Thyroid gland (tissue), 4 donors: ENCODE data around the gene MAF. TPM values are rescaled to one million over a fixed set of nuclear protein-coding genes. Genes with fewer than 3 reads are reported as not detected.

ENCODE experiments used
- DNase-seq, 2 donors: peaks; one replicate each; pipeline ENCODE4 v3.0.0-alpha.2; 2019
- H3K27ac ChIP-seq, 3 donors: fragments of 200-600 bp; sonication (generic); 1 replicate in 2 of 3; 2 replicates in 1 of 3; pipeline ENCODE4 v1.5.1; 2016 to 2019; ENCODE audit warnings: mild to moderate bottlenecking in 1 of 3, moderate library complexity in 1 of 3
- H3K27me3 ChIP-seq: fragments of 200-600 bp; sonication (generic); one replicate; pipeline ENCODE4 v1.5.1; 2019
- H3K36me3 ChIP-seq, 2 donors: fragments of 200-600 bp; sonication (generic); one replicate each; pipeline ENCODE4 v1.5.1; 2016 to 2019
- H3K4me1 ChIP-seq, 2 donors: fragments of 200-600 bp; sonication (generic); one replicate each; pipeline ENCODE4 v1.5.1; 2017 to 2019
- H3K4me3 ChIP-seq, 3 donors: fragments of 200-600 bp; sonication (generic); replicated peaks in 1 of 3; 1 replicate in 2 of 3; 2 replicates in 1 of 3; pipeline ENCODE4 v1.5.1; 2016; ENCODE audit warnings: mild to moderate bottlenecking in 1 of 3
- H3K9me3 ChIP-seq: fragments of 200-600 bp; sonication (generic); one replicate; pipeline ENCODE4 v1.5.1; 2017
- CTCF ChIP-seq, 6 experiments: fragments of 200-600 bp in 3 of 6; fragments of 450-650 bp in 3 of 6; sonication (generic) in 3 of 6; IDR thresholded peaks; one replicate each; pipeline ENCODE4 v1.5.1; 2016 to 2019; ENCODE audit warnings: antibody characterized with exemption in 6 of 6, mild to moderate bottlenecking in 2 of 6, inconsistent platforms in 1 of 6, moderate library complexity in 1 of 6
- POLR2A ChIP-seq, 2 donors: fragments of 450-650 bp; IDR thresholded peaks; one replicate each; pipeline ENCODE4 v1.6.1; 2017; ENCODE audit warnings: antibody characterized with exemption in 2 of 2, mild to moderate bottlenecking in 2 of 2, moderate library complexity in 1 of 2
- WGBS, 2 donors: methylation state at CpG; one replicate each; pipeline ENCODE4 v1.1.5; 2017; 5-methylcytosine and 5-hydroxymethylcytosine counted together
- intact Hi-C: fragments of 100-400 bp; cut with DNase I; formaldehyde crosslinking; loops from one replicate; pipeline ENCODE4 v1.15.1; 2023
- total RNA-seq, 4 donors: library from RNA; depleted of rRNA; stranded (reverse); fragments of >200 nt; gene quantifications; one replicate each; pipeline ENCODE4 v1.2.3, GENCODE V29; 2016

The MAF gene
- total RNA-seq, 4 donors from 2014 or later, result 59.7 to 158 (median 67.1) TPM

- intact Hi-C loops, result no loop called here
- TF ChIP-seq POLR2A (IDR thresholded peaks at IDR 0.05) (no peak), CTCF (IDR thresholded peaks at IDR 0.05) (no peak)
- no peaks in the 10 kb centered on the region for H3K36me3 ChIP-seq
- WGBS, 2 donors, result 91 to 95% methylated on average over 6 of the region's 6 CpGs
- H3K9me3 ChIP-seq, result no peaks in the 10 kb centered on the region
- H3K4me3 ChIP-seq, result no peak overlapping the region
- DNase-seq, result no peak
- no peak overlapping the region for H3K27ac ChIP-seq
- no peaks in the 10 kb centered on the region for H3K27me3 ChIP-seq
- peaks cover 0 to 6% of the 10 kb centered on the region in 2 donors for H3K4me1 ChIP-seq
Measured at GRCh38 chr16:79547085-79547484, 53.5 kb downstream of the MAF start.
